Neural progenitor cell (in vitro differentiated cells): ENCODE measurements around the gene TNS3.

ENCODE experiments used
- EZH2 ChIP-seq: fragments of 200-600 bp; sonication (generic); IDR thresholded peaks from 2 replicates; pipeline ENCODE4 v1.6.1; 2017; ENCODE audit warnings: antibody characterized with exemption, mild to moderate bottlenecking, moderate library complexity
- TF ChIP-seq, protein P1 (sequence below): fragments of 200-600 bp; sonication (generic); IDR thresholded peaks from 2 replicates; pipeline ENCODE4 v1.5.1; 2017; ENCODE audit warnings: antibody characterized with exemption, mild to moderate bottlenecking

DNA sequence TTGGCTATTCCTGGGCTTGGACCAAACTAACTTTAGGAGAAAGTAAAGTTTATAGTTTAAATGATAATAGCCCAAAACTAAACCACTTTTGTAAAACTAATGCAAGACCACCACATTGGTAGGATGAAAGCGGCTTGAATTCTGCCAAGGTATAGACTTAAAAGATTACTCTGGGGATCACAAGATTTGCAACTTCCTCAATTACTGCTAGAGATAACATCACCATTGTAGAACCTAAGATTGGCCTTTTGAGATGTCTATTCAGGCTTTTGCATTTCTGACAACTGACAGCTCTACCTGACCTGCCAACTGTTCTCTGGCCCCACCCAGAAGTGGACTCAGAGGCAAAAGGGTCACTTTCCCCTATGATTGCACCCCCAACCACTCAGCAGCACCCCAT, 162.4 kb downstream of the TNS3 start:
- TF ChIP-seq, protein P1, sequence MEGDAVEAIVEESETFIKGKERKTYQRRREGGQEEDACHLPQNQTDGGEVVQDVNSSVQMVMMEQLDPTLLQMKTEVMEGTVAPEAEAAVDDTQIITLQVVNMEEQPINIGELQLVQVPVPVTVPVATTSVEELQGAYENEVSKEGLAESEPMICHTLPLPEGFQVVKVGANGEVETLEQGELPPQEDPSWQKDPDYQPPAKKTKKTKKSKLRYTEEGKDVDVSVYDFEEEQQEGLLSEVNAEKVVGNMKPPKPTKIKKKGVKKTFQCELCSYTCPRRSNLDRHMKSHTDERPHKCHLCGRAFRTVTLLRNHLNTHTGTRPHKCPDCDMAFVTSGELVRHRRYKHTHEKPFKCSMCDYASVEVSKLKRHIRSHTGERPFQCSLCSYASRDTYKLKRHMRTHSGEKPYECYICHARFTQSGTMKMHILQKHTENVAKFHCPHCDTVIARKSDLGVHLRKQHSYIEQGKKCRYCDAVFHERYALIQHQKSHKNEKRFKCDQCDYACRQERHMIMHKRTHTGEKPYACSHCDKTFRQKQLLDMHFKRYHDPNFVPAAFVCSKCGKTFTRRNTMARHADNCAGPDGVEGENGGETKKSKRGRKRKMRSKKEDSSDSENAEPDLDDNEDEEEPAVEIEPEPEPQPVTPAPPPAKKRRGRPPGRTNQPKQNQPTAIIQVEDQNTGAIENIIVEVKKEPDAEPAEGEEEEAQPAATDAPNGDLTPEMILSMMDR = no peak
- TF ChIP-seq EZH2 = no peak
